Liver (tissue), 9 donors: ENCODE data around the gene SCEL. TPM values are rescaled to one million over a fixed set of nuclear protein-coding genes. Genes with fewer than 3 reads are reported as not detected.

Source experiments
- DNase-seq: peaks from one replicate; pipeline ENCODE4 v3.0.0-alpha.2; 2017; ENCODE audit warnings: low spot score
- H3K27ac ChIP-seq, 2 donors: one replicate each; pipeline ENCODE4 v1.7.0; 2013; ENCODE audit warnings: inconsistent platforms in 2 of 2, low read length in 2 of 2, control low read depth in 1 of 2, low read depth in 1 of 2, mild to moderate bottlenecking in 1 of 2
- H3K27me3 ChIP-seq, 4 donors: one replicate each; pipeline versions ENCODE4 v1.6.1 to v1.7.0; 2013; ENCODE audit warnings: low read length in 3 of 4, inconsistent platforms in 1 of 4, mild to moderate bottlenecking in 1 of 4, moderate library complexity in 1 of 4; ENCODE audit not compliant: control insufficient read depth in 4 of 4, insufficient read depth in 4 of 4
- H3K36me3 ChIP-seq, 4 donors: one replicate each; pipeline versions ENCODE4 v1.6.1 to v1.7.0; 2013; ENCODE audit warnings: low read length in 3 of 4, mild to moderate bottlenecking in 3 of 4, low read depth in 1 of 4, moderate library complexity in 1 of 4; ENCODE audit not compliant: control insufficient read depth in 4 of 4, insufficient read depth in 3 of 4
- H3K4me1 ChIP-seq, 4 donors: one replicate each; pipeline versions ENCODE4 v1.6.1 to v1.7.0; 2013; ENCODE audit warnings: low read length in 3 of 4, mild to moderate bottlenecking in 3 of 4, moderate library complexity in 1 of 4; ENCODE audit not compliant: control insufficient read depth in 4 of 4, insufficient read depth in 4 of 4
- H3K4me3 ChIP-seq, 3 donors: one replicate each; pipeline versions ENCODE4 v1.6.1 to v1.7.0; 2013; ENCODE audit warnings: low read length in 3 of 3, control low read depth in 1 of 3, low read depth in 1 of 3, mild to moderate bottlenecking in 1 of 3
- H3K9ac ChIP-seq, 2 donors: one replicate each; pipeline ENCODE4 v1.7.0; 2013; ENCODE audit warnings: low read length in 2 of 2, mild to moderate bottlenecking in 2 of 2, moderate library complexity in 2 of 2, control low read depth in 1 of 2, low read depth in 1 of 2
- H3K9me3 ChIP-seq, 4 donors: one replicate each; pipeline versions ENCODE4 v1.6.1 to v1.7.0; 2013; ENCODE audit warnings: low read length in 3 of 4; ENCODE audit not compliant: control insufficient read depth in 4 of 4
- ATF3 ChIP-seq: IDR thresholded peaks from 2 replicates; pipeline ENCODE4 v1.6.1; 2016; ENCODE audit warnings: antibody characterized with exemption
- CTCF ChIP-seq: fragments of 150-350 bp; IDR thresholded peaks from 2 replicates; pipeline ENCODE4 v1.5.1; 2017; ENCODE audit warnings: improper control_type of control experiment, low read depth, low read length; ENCODE audit not compliant: missing input control
- EGR1 ChIP-seq, 2 donors: IDR thresholded peaks; 2 replicates each; pipeline ENCODE4 v1.6.1; 2016 to 2018; ENCODE audit warnings: antibody characterized with exemption in 2 of 2, low read depth in 2 of 2
- FOXA1 ChIP-seq: IDR thresholded peaks from 2 replicates; pipeline ENCODE4 v1.6.1; 2016; ENCODE audit warnings: antibody characterized with exemption
- FOXA2 ChIP-seq: IDR thresholded peaks from 2 replicates; pipeline ENCODE4 v1.6.1; 2016; ENCODE audit warnings: antibody characterized with exemption
- GABPA ChIP-seq, 2 donors: IDR thresholded peaks in 1 of 2; conservative IDR thresholded peaks in 1 of 2; 2 replicates each; pipeline ENCODE4 v1.6.1; 2016; ENCODE audit warnings: antibody characterized with exemption in 2 of 2, mild to moderate bottlenecking in 1 of 2, moderate library complexity in 1 of 2
- HNF4A ChIP-seq, 2 donors: conservative IDR thresholded peaks; 2 replicates each; pipeline ENCODE4 v1.6.1; 2016; ENCODE audit warnings: antibody characterized with exemption in 2 of 2, mild to moderate bottlenecking in 2 of 2
- HNF4G ChIP-seq: IDR thresholded peaks from 2 replicates; pipeline ENCODE4 v1.6.1; 2016; ENCODE audit warnings: antibody characterized with exemption
- JUND ChIP-seq, 2 donors: IDR thresholded peaks; 2 replicates each; pipeline ENCODE4 v1.6.1; 2016; ENCODE audit warnings: antibody characterized with exemption in 2 of 2
- MAX ChIP-seq: IDR thresholded peaks from 2 replicates; pipeline ENCODE4 v1.6.1; 2016; ENCODE audit warnings: antibody characterized with exemption
- NR2F2 ChIP-seq: IDR thresholded peaks from 2 replicates; pipeline ENCODE4 v1.6.1; 2016; ENCODE audit warnings: antibody characterized with exemption
- RAD21 ChIP-seq, 2 donors: IDR thresholded peaks; 2 replicates each; pipeline ENCODE4 v1.6.1; 2016; ENCODE audit warnings: antibody characterized with exemption in 2 of 2, mild to moderate bottlenecking in 2 of 2
- REST ChIP-seq: IDR thresholded peaks from 2 replicates; pipeline ENCODE4 v1.6.1; 2016; ENCODE audit warnings: antibody characterized with exemption, mild to moderate bottlenecking
- RXRA ChIP-seq, 2 donors: IDR thresholded peaks; 2 replicates each; pipeline ENCODE4 v1.6.1; 2017 to 2018; ENCODE audit warnings: antibody characterized with exemption in 2 of 2, mild to moderate bottlenecking in 1 of 2
- SP1 ChIP-seq: IDR thresholded peaks from 2 replicates; pipeline ENCODE4 v1.6.1; 2018; ENCODE audit warnings: antibody characterized with exemption, mild to moderate bottlenecking
- TAF1 ChIP-seq: conservative IDR thresholded peaks from 2 replicates; pipeline ENCODE4 v1.6.1; 2016; ENCODE audit warnings: antibody characterized with exemption, mild to moderate bottlenecking
- YY1 ChIP-seq: IDR thresholded peaks from 2 replicates; pipeline ENCODE4 v1.6.1; 2016; ENCODE audit warnings: antibody characterized with exemption, mild to moderate bottlenecking
- ZBTB33 ChIP-seq: IDR thresholded peaks from 2 replicates; pipeline ENCODE4 v1.6.1; 2016; ENCODE audit warnings: antibody characterized with exemption
- WGBS: extraction: QIAGEN DNeasy Blood & Tissue Kit; methylation state at CpG from one replicate; pipeline ENCODE4 v1.1.7; 2013; 5-methylcytosine and 5-hydroxymethylcytosine counted together
- polyA plus RNA-seq, 2 donors: library from polyadenylated mRNA; stranded (reverse) in 1 of 2; unstranded in 1 of 2; fragments of 200-250 nt in 1 of 2; fragments of >200 nt in 1 of 2; fragmentation: Nextera tagmentation in 1 of 2; extraction: Ambion mirVana in 1 of 2; gene quantifications; one replicate each; pipeline versions ENCODE4 v1.2.1 to v1.2.3, GENCODE V29; 2013 to 2015
- total RNA-seq, 2 donors: library from RNA; depleted of rRNA; stranded (reverse); fragments of >200 nt; gene quantifications; one replicate each; pipeline ENCODE4 v1.2.3, GENCODE V29; 2014
- donor health status: healthy.
- donor health status: healthy.
- donor health status: healthy.
- donor health status: healthy.
- donor health status: healthy.

SCEL gene
- total and polyA plus RNA-seq, 4 donors, result 0.02 TPM; not detected in 3

- Histone ChIP-seq H3K36me3 (no peaks in the 10 kb centered on the region), H3K27me3 (no peaks in the 10 kb centered on the region), H3K9ac (no peak overlapping the region), H3K4me1 (no peaks in the 10 kb centered on the region), H3K9me3 (no peaks in the 10 kb centered on the region), H3K27ac (no peak overlapping the region), H3K4me3 (no peak overlapping the region)
- DNase-seq, result no peak
- WGBS, result 56% methylated on average over 3 of the region's 3 CpGs
- TF ChIP-seq HNF4G (no peak), GABPA (IDR thresholded peaks at IDR 0.05 in 1 of 2, conservative IDR thresholded peaks at IDR 0.05 in 1 of 2) (no peak), ZBTB33 (no peak), FOXA1 (no peak), EGR1 (IDR thresholded peaks at IDR 0.05; ENCODE audit: low read depth in 2 of 2) (no peak), FOXA2 (no peak)
Measured at GRCh38 chr13:77548594-77548993, 13.1 kb downstream of the SCEL start.

- no peaks in the 10 kb centered on the region for H3K9me3 ChIP-seq
- no peak for DNase-seq
- no peaks in the 10 kb centered on the region for H3K4me1 ChIP-seq
- no peaks in the 10 kb centered on the region for H3K36me3 ChIP-seq
- TF ChIP-seq RXRA (IDR thresholded peaks at IDR 0.05) (no peak), RAD21 (IDR thresholded peaks at IDR 0.05) (no peak), EGR1 (IDR thresholded peaks at IDR 0.05; ENCODE audit: low read depth in 2 of 2) (no peak), JUND (IDR thresholded peaks at IDR 0.05) (no peak), ATF3 (no peak), GABPA (IDR thresholded peaks at IDR 0.05 in 1 of 2, conservative IDR thresholded peaks at IDR 0.05 in 1 of 2) (no peak), CTCF (no peak), ZBTB33 (no peak), YY1 (no peak), FOXA1 (no peak), SP1 (no peak), MAX (no peak), HNF4A (conservative IDR thresholded peaks at IDR 0.05) (no peak), REST (no peak), HNF4G (no peak), TAF1 (no peak), NR2F2 (no peak), FOXA2 (no peak)
- H3K27me3 ChIP-seq, result no peaks in the 10 kb centered on the region
- no peak overlapping the region for H3K9ac ChIP-seq
- 72% methylated on average over 5 of the region's 5 CpGs for WGBS
- no peak overlapping the region for H3K27ac ChIP-seq
- no peak overlapping the region for H3K4me3 ChIP-seq
Measured at GRCh38 chr13:77554069-77554468, 18.6 kb downstream of the SCEL start.
